IPS DF 6.9 (cell line): ENCODE measurements around the gene TATDN2.

Experiments
- DNase-seq: peaks from one replicate; pipeline ENCODE4 v3.0.0-alpha.2; 2013; ENCODE audit warnings: low read depth, low spot score
- H3K27ac ChIP-seq: one replicate; pipeline ENCODE4 v1.5.1; 2013; ENCODE audit warnings: low read length, control low read depth
- H3K27me3 ChIP-seq: 2 replicates; pipeline ENCODE4 v1.6.1; 2013; ENCODE audit warnings: mild to moderate bottlenecking, low read length; ENCODE audit not compliant: control insufficient read depth, insufficient read depth
- H3K36me3 ChIP-seq: 2 replicates; pipeline ENCODE4 v1.6.1; 2013; ENCODE audit warnings: low read length; ENCODE audit not compliant: control insufficient read depth, insufficient read depth
- H3K4me1 ChIP-seq: 2 replicates; pipeline ENCODE4 v1.6.1; 2013; ENCODE audit warnings: low read length; ENCODE audit not compliant: control insufficient read depth, insufficient read depth
- H3K4me3 ChIP-seq: 2 replicates; pipeline ENCODE4 v1.5.1; 2013; ENCODE audit warnings: mild to moderate bottlenecking, low read length
- H3K9me3 ChIP-seq: 2 replicates; pipeline ENCODE4 v1.6.1; 2013; ENCODE audit warnings: low read length, inconsistent platforms; ENCODE audit not compliant: control insufficient read depth, insufficient read depth
- WGBS: extraction: QIAGEN DNeasy Blood & Tissue Kit; methylation state at CpG from one replicate; pipeline ENCODE4 v1.1.7; 2013; ENCODE audit warnings: mixed read lengths, missing lambda C conversion rate; ENCODE audit not compliant: insufficient read length, insufficient coverage; 5-methylcytosine and 5-hydroxymethylcytosine counted together

Gene TATDN2

GRCh38 chr3:10248184-10248983 lies at the start of gene TATDN2:
TSS of gene TATDN2 (plus strand) at chr3:10248459. CDS start at chr3:10249201, 742 bp downstream.
- Histone ChIP-seq H3K27me3 (no peaks in the 10 kb centered on the region), H3K9me3 (no peaks in the 10 kb centered on the region), H3K4me3 (peak within 1 kb of the TSS; percentile 38; the same call in 1 of the 2 replicates), H3K27ac (no peak within 1 kb of the TSS), H3K4me1 (0 out of 2 replicates have a peak, but pooled peaks cover 1% of the 10 kb centered on the region), H3K36me3 (no peaks in the 10 kb centered on the region)
- DNase-seq, result peak; percentile 97
- WGBS, result no CpG with 5 or more reads among the region's 80 CpGs

GRCh38 chr3:10198761-10199649 lies 49.3 kb upstream of the TATDN2 start:
- H3K4me3 ChIP-seq, result no peak overlapping the region
- no peak overlapping the region for H3K27ac ChIP-seq
- no peaks in the 10 kb centered on the region for H3K4me1 ChIP-seq
- no peaks in the 10 kb centered on the region for H3K36me3 ChIP-seq
- DNase-seq, result no peak
- no peaks in the 10 kb centered on the region for H3K9me3 ChIP-seq
- no CpG with 5 or more reads among the region's 12 CpGs for WGBS
- H3K27me3 ChIP-seq, result no peaks in the 10 kb centered on the region

DNA sequence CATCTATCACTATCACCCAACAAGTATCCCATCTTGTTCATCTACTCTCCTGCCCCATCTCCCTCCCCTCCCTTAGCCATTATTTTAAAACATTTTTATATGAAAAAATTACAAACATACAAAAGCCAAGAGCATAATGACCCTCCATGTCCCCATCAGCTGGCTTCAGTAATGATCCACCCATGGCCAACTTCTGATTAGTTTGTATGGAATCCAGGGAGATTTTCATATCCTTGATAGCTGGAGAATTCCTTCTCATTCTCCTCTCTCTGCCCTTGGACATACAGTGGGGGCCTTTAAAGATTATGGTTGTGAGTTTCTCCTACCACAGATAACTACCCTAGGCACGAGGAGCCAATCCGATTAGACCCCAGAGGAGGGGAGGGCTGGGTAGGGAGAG lies 43.3 kb upstream of the TATDN2 start:
- no peaks in the 10 kb centered on the region for H3K27me3 ChIP-seq

GRCh38 chr3:10205451-10206165 lies 42.7 kb upstream of the TATDN2 start:
- Histone ChIP-seq H3K27ac (no peak overlapping the region), H3K27me3 (no peaks in the 10 kb centered on the region), H3K4me1 (no peaks in the 10 kb centered on the region), H3K9me3 (no peaks in the 10 kb centered on the region), H3K36me3 (no peaks in the 10 kb centered on the region), H3K4me3 (no peak overlapping the region)
- no peak for DNase-seq
- WGBS, result no CpG with 5 or more reads among the region's 7 CpGs

More for the DNA sequence above, 43.3 kb upstream of the TATDN2 start:
- no peaks in the 10 kb centered on the region for H3K36me3 ChIP-seq
- H3K4me3 ChIP-seq, result no peak overlapping the region
- DNase-seq, result no peak
- H3K27ac ChIP-seq, result no peak overlapping the region
- no CpG with 5 or more reads among the region's 2 CpGs for WGBS
- H3K4me1 ChIP-seq, result no peaks in the 10 kb centered on the region
- H3K9me3 ChIP-seq, result no peaks in the 10 kb centered on the region

- Histone ChIP-seq H3K4me1 (no peaks in the 10 kb centered on the region), H3K36me3 (no peaks in the 10 kb centered on the region), H3K27ac (no peak overlapping the region), H3K27me3 (no peaks in the 10 kb centered on the region), H3K4me3 (no peak overlapping the region), H3K9me3 (no peaks in the 10 kb centered on the region)
- DNase-seq, result no peak
- no CpG with 5 or more reads among the region's 5 CpGs for WGBS
Observed at GRCh38 chr3:10206166-10206511, 42.1 kb upstream of the TATDN2 start.

DNA sequence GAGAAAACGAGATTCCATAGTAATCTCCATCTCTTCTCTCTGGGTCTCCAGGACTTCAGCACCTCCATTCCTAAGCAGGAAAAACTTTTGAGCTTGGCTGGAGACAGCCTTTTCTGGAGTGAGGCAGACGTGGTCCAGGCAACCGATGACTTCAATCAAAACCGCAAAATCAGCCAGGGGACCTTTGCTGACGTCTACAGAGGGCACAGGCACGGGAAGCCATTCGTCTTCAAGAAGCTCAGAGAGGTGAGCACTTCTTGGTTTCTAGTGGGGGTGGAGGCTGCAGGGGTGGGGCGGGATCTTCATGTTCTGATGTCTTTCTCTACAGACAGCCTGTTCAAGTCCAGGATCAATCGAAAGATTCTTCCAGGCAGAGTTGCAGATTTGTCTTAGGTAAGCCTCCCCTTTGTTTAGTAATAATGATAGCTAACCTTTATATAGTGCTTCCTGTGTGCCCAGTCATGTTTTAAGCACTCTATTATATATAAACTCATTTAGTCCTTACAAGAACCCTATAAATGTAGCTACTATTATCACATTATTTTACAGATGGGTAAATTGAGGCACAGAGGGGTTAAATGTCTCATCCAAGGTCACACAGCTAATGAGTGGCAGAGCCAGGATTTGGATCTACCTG lies 35.0 kb upstream of the TATDN2 start:
- no CpG with 5 or more reads among the region's 9 CpGs for WGBS
- no peak for DNase-seq
- no peak overlapping the region for H3K27ac ChIP-seq
- no peaks in the 10 kb centered on the region for H3K36me3 ChIP-seq
- H3K4me3 ChIP-seq, result no peak overlapping the region
- no peaks in the 10 kb centered on the region for H3K9me3 ChIP-seq
- H3K27me3 ChIP-seq, result no peaks in the 10 kb centered on the region
- H3K4me1 ChIP-seq, result no peaks in the 10 kb centered on the region

DNA sequence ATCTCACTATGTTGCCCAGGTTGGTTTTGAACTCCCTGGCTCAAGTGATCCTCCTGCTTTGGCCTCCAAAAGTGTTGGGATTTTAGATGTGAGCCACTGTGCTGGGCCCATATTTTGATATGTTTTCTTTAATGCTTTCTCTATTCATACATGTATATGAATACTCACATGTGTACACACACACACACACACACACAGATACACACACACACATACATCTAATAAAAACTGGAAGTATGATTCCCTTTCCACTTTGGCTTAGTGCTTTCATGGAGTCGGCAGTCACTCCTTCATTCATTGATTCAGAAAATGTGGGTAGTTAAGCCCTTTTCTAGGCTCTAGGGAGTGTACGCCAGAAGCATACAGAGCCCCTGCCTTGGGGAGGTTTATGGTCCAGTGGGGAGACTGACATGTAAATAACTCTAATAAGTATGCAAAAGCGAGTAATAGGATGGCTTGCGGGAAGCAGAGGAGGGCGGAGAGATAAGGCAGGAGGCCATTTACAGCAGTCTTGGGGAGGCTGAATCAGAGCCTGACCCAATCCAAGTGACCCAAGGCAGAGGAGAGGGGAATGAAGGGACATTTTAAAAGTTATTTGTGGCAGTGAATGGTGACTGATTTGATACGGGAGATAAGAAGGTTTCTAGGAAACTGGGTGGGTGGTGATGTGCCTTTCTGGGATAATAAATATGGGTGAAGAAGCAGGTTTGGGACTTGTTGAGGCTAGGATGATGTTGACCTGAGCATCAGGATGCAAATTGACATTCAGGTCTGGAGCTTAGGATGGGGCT lies 32.5 kb upstream of the TATDN2 start:
- no peak for DNase-seq
- Histone ChIP-seq H3K27me3 (no peaks in the 10 kb centered on the region), H3K36me3 (no peaks in the 10 kb centered on the region), H3K9me3 (no peaks in the 10 kb centered on the region), H3K4me1 (no peaks in the 10 kb centered on the region), H3K27ac (no peak overlapping the region), H3K4me3 (no peak overlapping the region)
- WGBS, result no CpG with 5 or more reads among the region's 6 CpGs

DNA sequence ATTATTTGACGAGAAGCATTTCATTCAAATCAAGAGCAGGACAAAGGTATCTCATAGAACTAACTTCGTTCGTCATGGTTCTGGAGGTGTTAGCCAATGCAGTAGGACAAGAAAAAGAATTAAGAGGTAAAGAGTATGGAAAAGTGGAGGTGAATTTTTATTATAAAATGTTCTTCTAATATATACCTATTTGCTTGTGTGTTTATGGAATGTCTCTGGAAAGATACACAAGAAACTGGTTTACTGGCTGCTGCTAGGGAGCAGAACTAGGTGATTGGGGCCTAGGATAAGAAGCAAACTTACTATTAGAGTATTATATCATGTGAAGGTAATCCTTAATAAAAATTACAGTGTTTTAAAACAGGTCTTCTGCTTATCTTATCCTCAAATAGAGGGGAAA lies 30.9 kb upstream of the TATDN2 start:
- H3K4me3 ChIP-seq, result no peak overlapping the region
- no peak for DNase-seq
- H3K9me3 ChIP-seq, result no peaks in the 10 kb centered on the region
- no CpG with 5 or more reads among the region's 3 CpGs for WGBS
- no peak overlapping the region for H3K27ac ChIP-seq
- no peaks in the 10 kb centered on the region for H3K27me3 ChIP-seq
- H3K36me3 ChIP-seq, result no peaks in the 10 kb centered on the region
- no peaks in the 10 kb centered on the region for H3K4me1 ChIP-seq

- no peaks in the 10 kb centered on the region for H3K4me1 ChIP-seq
- no peaks in the 10 kb centered on the region for H3K9me3 ChIP-seq
- no peak overlapping the region for H3K4me3 ChIP-seq
- H3K27ac ChIP-seq, result no peak overlapping the region
- no peaks in the 10 kb centered on the region for H3K27me3 ChIP-seq
- no CpG with 5 or more reads among the region's 9 CpGs for WGBS
- no peak for DNase-seq
- no peaks in the 10 kb centered on the region for H3K36me3 ChIP-seq
Observed at GRCh38 chr3:10219737-10220136, 28.5 kb upstream of the TATDN2 start.
